Endometrial microvascular endothelial cells (primary cell): ENCODE data around the gene IFNAR1. TPM values are rescaled to one million over a fixed set of nuclear protein-coding genes. Genes with fewer than 3 reads are reported as not detected.
"Not testable (repeated sequence)": the region's sequence is repeated elsewhere in the genome, so short reads cannot be mapped to it uniquely, and the experiment has no call there.

ENCODE experiments used
- in situ Hi-C: cut with HindIII; loops from 2 replicates; pipeline ENCODE4 v1.10.0; 2017; ENCODE audit warnings: low sequenced_read_pairs, low pct_unique_long_range_greater_than_20kb; ENCODE audit errors: inconsistent ontology term
- total RNA-seq: library from RNA; depleted of rRNA; stranded (reverse); fragments of >200 nt; gene quantifications from one replicate; pipeline ENCODE4 v1.2.3, GENCODE V29; 2015; ENCODE audit errors: inconsistent ontology term

Gene IFNAR1
- total RNA-seq, 1 donor from 2014 or later: 22.2 TPM

DNA sequence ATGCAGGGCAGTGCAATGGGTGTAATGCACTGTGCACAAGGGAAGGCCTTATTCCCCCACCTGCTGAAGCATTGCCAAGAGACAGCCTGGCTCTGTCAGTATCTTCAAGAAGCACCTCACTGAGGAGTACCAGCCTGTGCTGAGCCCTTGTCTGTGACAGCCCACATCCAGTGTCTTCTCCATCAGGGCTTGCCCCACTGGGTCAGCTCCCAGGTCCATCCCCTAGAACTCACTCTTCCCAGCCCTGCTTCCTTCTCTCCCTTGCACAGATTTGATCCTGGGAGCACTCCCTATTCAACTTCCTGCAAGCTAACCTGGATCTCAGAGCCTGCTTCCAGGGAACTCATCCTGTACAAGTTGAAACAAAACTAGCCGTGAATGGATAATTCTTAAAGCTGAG, 44.8 kb downstream of the IFNAR1 start:
- in situ Hi-C loops: no loop called here

DNA sequence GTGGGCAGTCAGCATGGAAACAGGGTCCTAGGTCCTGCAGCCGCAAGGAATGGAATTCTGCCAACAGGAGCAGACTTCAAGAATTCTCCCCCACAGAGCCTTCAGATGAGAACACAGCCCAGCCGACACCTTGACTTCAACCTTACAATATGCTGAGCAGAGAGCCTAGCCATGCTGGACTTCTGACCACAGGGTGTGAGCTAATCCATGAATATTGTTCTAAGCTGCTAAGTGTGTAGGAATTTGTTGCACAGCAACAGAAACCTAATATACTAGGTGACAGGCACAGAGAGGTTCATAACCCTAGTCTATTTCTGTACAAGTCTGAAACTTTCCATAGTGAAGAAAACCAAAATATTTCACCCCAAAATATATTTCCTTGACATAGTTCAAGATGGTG, 45.5 kb downstream of the IFNAR1 start:
- in situ Hi-C loops: no loop called here

GRCh38 chr21:33371366-33371765, 46.6 kb downstream of the IFNAR1 start:
- in situ Hi-C loops: no loop called here

- in situ Hi-C loops: no loop called here
Observed at GRCh38 chr21:33372582-33372981, 47.8 kb downstream of the IFNAR1 start.

- in situ Hi-C loops: no loop called here
Observed at GRCh38 chr21:33373451-33373850, 48.7 kb downstream of the IFNAR1 start.

DNA sequence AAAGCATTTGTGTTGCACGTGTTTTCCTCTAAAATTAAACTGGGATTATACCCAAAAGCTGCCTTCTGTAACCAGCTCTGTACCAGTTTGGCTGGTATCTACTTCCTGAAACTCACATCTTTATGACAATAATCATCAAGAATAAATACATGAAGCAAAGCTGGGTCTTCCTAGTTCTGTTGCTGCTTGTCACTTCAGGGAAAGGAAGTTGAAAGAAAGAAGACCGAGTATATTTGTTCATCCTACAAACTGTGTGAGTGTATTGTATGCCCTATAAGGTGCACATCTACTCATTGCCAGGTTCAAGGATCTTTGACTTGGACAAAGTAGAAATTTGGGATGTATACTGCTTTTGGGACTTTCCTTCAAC, 49.3 kb downstream of the IFNAR1 start:
- in situ Hi-C loops: no loop called here

DNA sequence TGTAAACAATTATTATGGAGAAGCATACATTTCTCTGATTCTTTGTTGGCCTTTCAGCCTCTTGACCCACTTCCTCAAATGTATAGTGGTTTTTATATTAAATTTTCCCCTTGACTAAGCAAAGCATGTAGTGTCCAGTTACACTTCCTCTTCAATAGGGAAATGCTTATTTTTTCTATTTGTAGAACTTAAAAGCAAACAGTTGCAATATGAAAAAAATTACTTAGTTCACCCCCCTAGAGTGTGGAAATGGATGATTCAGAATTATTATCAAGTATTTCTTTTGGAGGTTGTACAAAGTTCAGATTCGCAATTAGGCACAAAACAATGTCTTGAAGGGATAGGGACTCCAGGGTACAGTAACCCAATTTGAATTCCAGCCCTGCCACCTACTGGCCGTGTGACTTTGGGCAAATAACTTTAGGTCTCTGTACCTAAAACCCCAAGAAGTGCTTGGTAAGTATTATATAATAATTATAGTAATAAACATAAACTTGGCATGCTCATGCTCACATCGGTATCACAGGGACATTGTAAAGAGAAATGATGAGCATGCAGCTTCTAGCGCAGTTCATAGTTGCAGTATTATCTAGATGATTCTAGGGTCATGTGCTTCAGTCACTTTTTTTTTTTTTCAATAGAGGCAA, 49.8 kb downstream of the IFNAR1 start:
- in situ Hi-C loops: no loop called here

- in situ Hi-C loops: no loop called here
Observed at GRCh38 chr21:33375101-33375644, 50.4 kb downstream of the IFNAR1 start.

GRCh38 chr21:33377221-33377920, 52.6 kb downstream of the IFNAR1 start:
- in situ Hi-C loops: no loop called here

GRCh38 chr21:33378081-33378480, 53.3 kb downstream of the IFNAR1 start:
- in situ Hi-C loops: no loop called here

- in situ Hi-C loops: not testable (repeated sequence)
Observed at GRCh38 chr21:33379934-33380333, 55.2 kb downstream of the IFNAR1 start.

- in situ Hi-C loops: no loop called here
Observed at GRCh38 chr21:33380483-33380998, 55.8 kb downstream of the IFNAR1 start.

DNA sequence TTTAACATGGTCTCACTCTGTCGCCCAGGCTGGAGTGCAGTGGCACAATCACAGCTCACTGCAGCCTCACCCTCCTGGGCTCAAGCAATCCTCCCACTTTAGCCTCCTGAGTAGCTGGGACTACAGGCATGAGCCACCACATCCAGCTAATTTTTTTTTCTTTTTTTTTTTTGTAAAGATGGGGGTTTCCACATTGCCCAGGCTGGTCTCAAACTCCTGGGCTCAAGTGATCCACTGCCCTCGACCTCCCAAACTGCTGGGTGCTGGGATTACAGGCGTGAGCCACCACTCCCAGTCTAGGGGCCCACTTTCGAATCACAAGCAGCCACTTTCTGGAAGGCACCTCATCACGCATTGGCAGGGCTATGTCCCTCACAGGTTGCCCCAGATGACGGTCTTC, 56.6 kb downstream of the IFNAR1 start:
- in situ Hi-C loops: not testable (repeated sequence)

GRCh38 chr21:33383056-33383888, 58.5 kb downstream of the IFNAR1 start:
- in situ Hi-C loops: no loop called here

- in situ Hi-C loops: no loop called here
Observed at GRCh38 chr21:33384841-33385331, 60.1 kb downstream of the IFNAR1 start.

GRCh38 chr21:33386222-33386784, 61.5 kb downstream of the IFNAR1 start:
- in situ Hi-C loops: no loop called here

- in situ Hi-C loops: no loop called here
Observed at GRCh38 chr21:33387294-33387693, 62.5 kb downstream of the IFNAR1 start.

DNA sequence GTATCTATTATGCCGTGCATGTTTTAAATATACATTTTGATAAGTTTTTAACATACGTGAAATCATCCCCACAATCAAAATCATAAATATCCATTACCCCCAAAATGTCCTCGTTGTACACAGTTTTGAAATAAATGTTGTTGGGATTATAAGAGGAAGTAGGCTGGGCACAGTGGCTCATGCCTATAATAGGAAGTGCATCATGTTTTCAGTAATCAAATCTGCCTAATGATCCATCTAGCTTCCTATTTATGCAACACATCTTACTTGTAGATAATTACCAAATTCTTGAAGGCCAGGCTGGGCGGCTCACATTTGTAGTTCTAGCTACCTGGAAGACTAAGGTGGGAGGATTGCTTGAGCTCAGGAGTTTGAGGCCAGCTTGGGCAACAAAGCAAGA, 63.4 kb downstream of the IFNAR1 start:
- in situ Hi-C loops: no loop called here

DNA sequence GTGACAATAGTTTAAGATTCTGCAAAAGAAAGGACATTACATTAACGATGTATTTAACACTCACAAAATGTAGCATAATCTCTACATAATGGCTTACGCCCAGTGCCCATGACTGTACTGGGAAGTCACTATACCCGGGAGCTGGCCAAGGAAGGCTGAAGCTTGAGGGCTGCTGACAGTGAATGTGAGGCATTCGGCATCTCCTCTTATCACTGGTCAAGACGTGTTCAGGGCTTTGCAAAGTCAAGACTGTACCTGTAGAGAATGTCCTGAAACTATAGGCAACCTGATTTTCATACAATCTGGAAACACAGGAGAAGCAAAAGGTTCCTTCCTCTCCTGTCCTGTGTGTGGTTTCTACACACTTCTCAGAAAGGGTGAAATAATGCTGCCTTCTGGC, 65.7 kb downstream of the IFNAR1 start:
- in situ Hi-C loops: no loop called here
